K562 (cell line): ENCODE measurements around the gene FDX2. TPM values are rescaled to one million over a fixed set of nuclear protein-coding genes. Genes with fewer than 3 reads are reported as not detected.
A peak's percentile ranks its signal among the peaks of the same experiment; 100 is the strongest.

Experiments
- ELF1 ChIP-seq: fragments of 200-800 bp; sonication (Bioruptor generic); IDR thresholded peaks from 2 replicates; pipeline ENCODE4 v1.6.1; 2016; ENCODE audit warnings: missing genetic modification characterization, missing compliant biosample characterization
- FOS ChIP-seq: IDR thresholded peaks from 3 replicates; pipeline ENCODE4 v1.6.1; 2011; ENCODE audit not compliant: insufficient read length; ENCODE audit errors: extremely low read depth
- HNRNPL ChIP-seq: fragments of 200-400 bp; formaldehyde crosslinking; IDR thresholded peaks from 2 replicates; pipeline ENCODE4 v1.6.1; 2017; ENCODE audit warnings: low read depth, mild to moderate bottlenecking, low read length
- MCM2 ChIP-seq: fragments of 450-650 bp; IDR thresholded peaks from 2 replicates; pipeline ENCODE4 v1.6.1; 2017; ENCODE audit warnings: low read depth, mild to moderate bottlenecking
- NCOR1 ChIP-seq: fragments of 450-650 bp; IDR thresholded peaks from 2 replicates; pipeline ENCODE4 v1.6.1; 2016; ENCODE audit warnings: mild to moderate bottlenecking, moderate library complexity
- PBX2 ChIP-seq, 2 experiments: IDR thresholded peaks in 1 of 2; conservative IDR thresholded peaks in 1 of 2; 2 replicates each; pipeline ENCODE4 v1.6.1; 2016; ENCODE audit warnings: low read depth in 2 of 2, mild to moderate bottlenecking in 1 of 2, missing compliant biosample characterization in 1 of 2, missing genetic modification characterization in 1 of 2, moderate library complexity in 1 of 2
- PTTG1 ChIP-seq: fragments of 450-650 bp; IDR thresholded peaks from 2 replicates; pipeline ENCODE4 v1.6.1; 2016; ENCODE audit warnings: low read depth, mild to moderate bottlenecking, missing genetic modification characterization, missing compliant biosample characterization
- TAL1 ChIP-seq: fragments of 450-650 bp; IDR thresholded peaks from 2 replicates; pipeline ENCODE4 v1.6.1; 2016; ENCODE audit warnings: mild to moderate bottlenecking
- ZNF175 ChIP-seq: fragments of 200-800 bp; sonication (Bioruptor generic); IDR thresholded peaks from 2 replicates; pipeline ENCODE4 v1.6.1; 2016; ENCODE audit warnings: low read depth, mild to moderate bottlenecking, missing genetic modification characterization, missing compliant biosample characterization
- ZNF830 ChIP-seq: fragments of 250-450 bp; sonication (Bioruptor Pico); IDR thresholded peaks from 2 replicates; pipeline ENCODE4 v1.5.0; 2021; ENCODE audit warnings: mild to moderate bottlenecking
- polyA plus RNA-seq, 8 experiments: library from polyadenylated mRNA; depleted of rRNA in 4 of 8; stranded (reverse) in 5 of 8; unstranded in 3 of 8; fragments of >200 nt; fragmentation: Nextera tagmentation in 2 of 8; fragmentation: Illumina TruSeq in 1 of 8; extraction: Ambion mirVana in 2 of 8; extraction: Trizol in 1 of 8; gene quantifications; 2 replicates each; pipeline versions ENCODE4 v1.2.1 to v1.2.3, GENCODE V29; 2011 to 2014; ENCODE audit warnings: inconsistent platforms in 1 of 8, missing spikeins in 1 of 8
- total RNA-seq, 7 experiments: library from RNA; depleted of rRNA in 6 of 7; stranded (reverse); fragments of >200 nt in 6 of 7; fragmentation: Illumina TruSeq in 2 of 7; extraction: Trizol in 2 of 7; gene quantifications; 2 replicates each; pipeline versions ENCODE4 v1.2.1 to v1.2.3, GENCODE V29; 2011 to 2021; ENCODE audit warnings: low replicate concordance in 1 of 7
- TF ChIP-seq, protein P1 (sequence below): fragments of 200-600 bp; sonication (generic); IDR thresholded peaks from one replicate; pipeline ENCODE4 v1.6.1; 2012; ENCODE audit warnings: mild to moderate bottlenecking, low read depth, low read length, inconsistent platforms

FDX2 gene
- total and polyA plus RNA-seq, 9 of the 15 experiments (the other 6 are each of a cell fraction or from before 2014, with no cell fraction given) = 2.5 to 49.8 (median 29.7) TPM

DNA sequence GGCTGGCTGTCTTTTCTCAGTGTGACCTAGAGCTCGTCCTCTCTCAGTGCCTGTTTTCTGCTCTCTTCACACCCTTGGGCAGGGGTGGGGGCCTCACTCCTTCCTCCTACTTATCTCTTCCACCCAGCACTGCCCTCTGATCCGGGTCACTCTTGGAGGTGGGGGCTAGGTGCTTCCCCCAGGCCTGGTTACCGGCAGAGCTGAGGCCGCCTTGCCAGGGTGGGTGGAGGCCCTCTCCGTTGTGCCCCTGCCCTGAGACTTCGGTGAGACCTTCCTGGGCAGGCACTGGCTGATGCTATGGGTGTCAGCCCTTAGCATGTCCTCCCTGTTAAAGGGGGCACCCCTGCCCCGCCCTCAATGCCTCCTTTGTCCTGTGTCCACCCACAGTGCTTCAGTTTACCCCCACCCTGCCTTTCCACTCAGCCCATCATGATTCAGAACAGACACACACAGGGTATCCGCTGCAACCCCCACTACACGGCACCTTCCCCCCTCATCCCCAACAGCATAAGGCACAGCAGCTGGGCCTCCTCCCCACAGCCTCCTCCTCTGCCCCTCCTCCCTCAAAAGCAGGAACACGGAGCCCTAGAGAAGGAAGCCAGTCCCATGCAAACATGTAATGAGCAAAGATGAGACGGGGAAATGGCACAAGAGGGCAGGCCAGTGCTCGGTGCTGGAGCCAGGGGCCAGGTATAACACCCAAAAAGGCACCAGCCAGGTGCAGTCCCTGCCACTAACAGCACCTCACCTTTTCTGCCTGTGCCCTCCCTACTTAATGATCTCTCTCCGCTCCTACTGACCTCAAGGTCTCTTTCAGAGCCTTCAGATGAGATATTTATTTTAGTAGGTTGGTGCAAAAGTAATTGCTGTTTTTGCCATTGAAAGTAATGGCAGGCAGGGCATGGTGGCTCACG lies 16.0 kb downstream of the FDX2 start (continued):
- no peak for TF ChIP-seq PBX2 (CRISPR knock-in tag; IDR thresholded peaks at IDR 0.05; ENCODE audit: low read depth)
- no peak for TF ChIP-seq PBX2 (tag; conservative IDR thresholded peaks at IDR 0.05; ENCODE audit: low read depth)
- TF ChIP-seq HNRNPL = 0 out of 2 replicates have a peak, but pooled peaks have one; percentile 79
- TF ChIP-seq NCOR1 = peak; percentile 91
- TF ChIP-seq, protein P1, sequence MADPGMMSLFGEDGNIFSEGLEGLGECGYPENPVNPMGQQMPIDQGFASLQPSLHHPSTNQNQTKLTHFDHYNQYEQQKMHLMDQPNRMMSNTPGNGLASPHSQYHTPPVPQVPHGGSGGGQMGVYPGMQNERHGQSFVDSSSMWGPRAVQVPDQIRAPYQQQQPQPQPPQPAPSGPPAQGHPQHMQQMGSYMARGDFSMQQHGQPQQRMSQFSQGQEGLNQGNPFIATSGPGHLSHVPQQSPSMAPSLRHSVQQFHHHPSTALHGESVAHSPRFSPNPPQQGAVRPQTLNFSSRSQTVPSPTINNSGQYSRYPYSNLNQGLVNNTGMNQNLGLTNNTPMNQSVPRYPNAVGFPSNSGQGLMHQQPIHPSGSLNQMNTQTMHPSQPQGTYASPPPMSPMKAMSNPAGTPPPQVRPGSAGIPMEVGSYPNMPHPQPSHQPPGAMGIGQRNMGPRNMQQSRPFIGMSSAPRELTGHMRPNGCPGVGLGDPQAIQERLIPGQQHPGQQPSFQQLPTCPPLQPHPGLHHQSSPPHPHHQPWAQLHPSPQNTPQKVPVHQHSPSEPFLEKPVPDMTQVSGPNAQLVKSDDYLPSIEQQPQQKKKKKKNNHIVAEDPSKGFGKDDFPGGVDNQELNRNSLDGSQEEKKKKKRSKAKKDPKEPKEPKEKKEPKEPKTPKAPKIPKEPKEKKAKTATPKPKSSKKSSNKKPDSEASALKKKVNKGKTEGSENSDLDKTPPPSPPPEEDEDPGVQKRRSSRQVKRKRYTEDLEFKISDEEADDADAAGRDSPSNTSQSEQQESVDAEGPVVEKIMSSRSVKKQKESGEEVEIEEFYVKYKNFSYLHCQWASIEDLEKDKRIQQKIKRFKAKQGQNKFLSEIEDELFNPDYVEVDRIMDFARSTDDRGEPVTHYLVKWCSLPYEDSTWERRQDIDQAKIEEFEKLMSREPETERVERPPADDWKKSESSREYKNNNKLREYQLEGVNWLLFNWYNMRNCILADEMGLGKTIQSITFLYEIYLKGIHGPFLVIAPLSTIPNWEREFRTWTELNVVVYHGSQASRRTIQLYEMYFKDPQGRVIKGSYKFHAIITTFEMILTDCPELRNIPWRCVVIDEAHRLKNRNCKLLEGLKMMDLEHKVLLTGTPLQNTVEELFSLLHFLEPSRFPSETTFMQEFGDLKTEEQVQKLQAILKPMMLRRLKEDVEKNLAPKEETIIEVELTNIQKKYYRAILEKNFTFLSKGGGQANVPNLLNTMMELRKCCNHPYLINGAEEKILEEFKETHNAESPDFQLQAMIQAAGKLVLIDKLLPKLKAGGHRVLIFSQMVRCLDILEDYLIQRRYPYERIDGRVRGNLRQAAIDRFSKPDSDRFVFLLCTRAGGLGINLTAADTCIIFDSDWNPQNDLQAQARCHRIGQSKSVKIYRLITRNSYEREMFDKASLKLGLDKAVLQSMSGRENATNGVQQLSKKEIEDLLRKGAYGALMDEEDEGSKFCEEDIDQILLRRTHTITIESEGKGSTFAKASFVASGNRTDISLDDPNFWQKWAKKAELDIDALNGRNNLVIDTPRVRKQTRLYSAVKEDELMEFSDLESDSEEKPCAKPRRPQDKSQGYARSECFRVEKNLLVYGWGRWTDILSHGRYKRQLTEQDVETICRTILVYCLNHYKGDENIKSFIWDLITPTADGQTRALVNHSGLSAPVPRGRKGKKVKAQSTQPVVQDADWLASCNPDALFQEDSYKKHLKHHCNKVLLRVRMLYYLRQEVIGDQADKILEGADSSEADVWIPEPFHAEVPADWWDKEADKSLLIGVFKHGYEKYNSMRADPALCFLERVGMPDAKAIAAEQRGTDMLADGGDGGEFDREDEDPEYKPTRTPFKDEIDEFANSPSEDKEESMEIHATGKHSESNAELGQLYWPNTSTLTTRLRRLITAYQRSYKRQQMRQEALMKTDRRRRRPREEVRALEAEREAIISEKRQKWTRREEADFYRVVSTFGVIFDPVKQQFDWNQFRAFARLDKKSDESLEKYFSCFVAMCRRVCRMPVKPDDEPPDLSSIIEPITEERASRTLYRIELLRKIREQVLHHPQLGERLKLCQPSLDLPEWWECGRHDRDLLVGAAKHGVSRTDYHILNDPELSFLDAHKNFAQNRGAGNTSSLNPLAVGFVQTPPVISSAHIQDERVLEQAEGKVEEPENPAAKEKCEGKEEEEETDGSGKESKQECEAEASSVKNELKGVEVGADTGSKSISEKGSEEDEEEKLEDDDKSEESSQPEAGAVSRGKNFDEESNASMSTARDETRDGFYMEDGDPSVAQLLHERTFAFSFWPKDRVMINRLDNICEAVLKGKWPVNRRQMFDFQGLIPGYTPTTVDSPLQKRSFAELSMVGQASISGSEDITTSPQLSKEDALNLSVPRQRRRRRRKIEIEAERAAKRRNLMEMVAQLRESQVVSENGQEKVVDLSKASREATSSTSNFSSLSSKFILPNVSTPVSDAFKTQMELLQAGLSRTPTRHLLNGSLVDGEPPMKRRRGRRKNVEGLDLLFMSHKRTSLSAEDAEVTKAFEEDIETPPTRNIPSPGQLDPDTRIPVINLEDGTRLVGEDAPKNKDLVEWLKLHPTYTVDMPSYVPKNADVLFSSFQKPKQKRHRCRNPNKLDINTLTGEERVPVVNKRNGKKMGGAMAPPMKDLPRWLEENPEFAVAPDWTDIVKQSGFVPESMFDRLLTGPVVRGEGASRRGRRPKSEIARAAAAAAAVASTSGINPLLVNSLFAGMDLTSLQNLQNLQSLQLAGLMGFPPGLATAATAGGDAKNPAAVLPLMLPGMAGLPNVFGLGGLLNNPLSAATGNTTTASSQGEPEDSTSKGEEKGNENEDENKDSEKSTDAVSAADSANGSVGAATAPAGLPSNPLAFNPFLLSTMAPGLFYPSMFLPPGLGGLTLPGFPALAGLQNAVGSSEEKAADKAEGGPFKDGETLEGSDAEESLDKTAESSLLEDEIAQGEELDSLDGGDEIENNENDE = no peak
- no peak for TF ChIP-seq ZNF830 (CRISPR knock-in tag)
- TF ChIP-seq TAL1 = peak; percentile 91
- peak; percentile 78 for TF ChIP-seq MCM2
- no peak for TF ChIP-seq ELF1 (tag)
- TF ChIP-seq PTTG1 (tag) = no peak
- no peak for TF ChIP-seq FOS
- TF ChIP-seq ZNF175 (CRISPR knock-in tag) = peak; percentile 67; the same call in 1 of the 2 replicates
